DND-41 (cell line): ENCODE results near the gene MMP17.

Source experiments
- EZH2 ChIP-seq: IDR thresholded peaks from 3 replicates; pipeline ENCODE4 v1.6.1; 2012; ENCODE audit warnings: borderline replicate concordance, low read depth, mild to moderate bottlenecking, moderate library complexity, low read length, inconsistent platforms; ENCODE audit not compliant: severe bottlenecking
- TF ChIP-seq, protein P1 (sequence below): IDR thresholded peaks from 2 replicates; pipeline ENCODE4 v1.5.1; 2012; ENCODE audit warnings: borderline replicate concordance, low read length, moderate library complexity, mild to moderate bottlenecking; ENCODE audit not compliant: poor library complexity, severe bottlenecking; ENCODE audit errors: extremely low read depth

DNA sequence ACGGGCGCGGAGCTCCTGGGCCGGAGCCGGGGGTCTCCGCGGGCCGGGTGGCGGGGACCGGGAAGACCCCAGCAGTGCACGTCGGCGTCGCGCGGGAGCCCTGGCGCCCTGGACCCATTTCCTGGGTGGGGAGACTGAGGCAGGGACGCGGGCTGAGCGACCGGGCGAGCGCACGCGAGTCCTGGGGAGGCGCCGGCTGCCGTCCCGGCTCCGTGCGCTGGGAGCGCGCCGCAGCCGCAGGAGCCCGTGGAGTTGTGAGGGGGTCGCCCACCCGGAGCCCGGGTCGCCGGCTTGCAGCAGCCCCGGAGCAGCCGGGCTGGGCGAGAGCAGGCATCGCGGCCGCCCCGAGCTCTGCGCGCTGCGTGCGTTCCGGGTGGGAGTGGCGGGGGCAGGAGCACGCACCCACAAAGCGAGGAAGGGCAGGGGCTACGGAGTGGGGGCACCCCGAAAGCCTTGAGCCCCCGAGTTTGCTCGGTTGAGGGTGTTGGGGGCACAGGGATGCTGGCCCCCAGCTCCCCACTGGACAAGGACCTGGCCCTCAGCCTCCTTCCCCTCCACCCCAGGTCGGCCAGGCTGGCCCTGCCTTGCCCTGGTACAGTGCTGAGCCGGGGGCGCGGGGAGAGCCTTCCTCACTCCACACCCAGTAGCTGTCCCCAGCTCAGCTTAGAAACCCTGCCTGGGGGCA lies 620 bp downstream of the MMP17 start:
- TF ChIP-seq, protein P1, sequence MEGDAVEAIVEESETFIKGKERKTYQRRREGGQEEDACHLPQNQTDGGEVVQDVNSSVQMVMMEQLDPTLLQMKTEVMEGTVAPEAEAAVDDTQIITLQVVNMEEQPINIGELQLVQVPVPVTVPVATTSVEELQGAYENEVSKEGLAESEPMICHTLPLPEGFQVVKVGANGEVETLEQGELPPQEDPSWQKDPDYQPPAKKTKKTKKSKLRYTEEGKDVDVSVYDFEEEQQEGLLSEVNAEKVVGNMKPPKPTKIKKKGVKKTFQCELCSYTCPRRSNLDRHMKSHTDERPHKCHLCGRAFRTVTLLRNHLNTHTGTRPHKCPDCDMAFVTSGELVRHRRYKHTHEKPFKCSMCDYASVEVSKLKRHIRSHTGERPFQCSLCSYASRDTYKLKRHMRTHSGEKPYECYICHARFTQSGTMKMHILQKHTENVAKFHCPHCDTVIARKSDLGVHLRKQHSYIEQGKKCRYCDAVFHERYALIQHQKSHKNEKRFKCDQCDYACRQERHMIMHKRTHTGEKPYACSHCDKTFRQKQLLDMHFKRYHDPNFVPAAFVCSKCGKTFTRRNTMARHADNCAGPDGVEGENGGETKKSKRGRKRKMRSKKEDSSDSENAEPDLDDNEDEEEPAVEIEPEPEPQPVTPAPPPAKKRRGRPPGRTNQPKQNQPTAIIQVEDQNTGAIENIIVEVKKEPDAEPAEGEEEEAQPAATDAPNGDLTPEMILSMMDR: no peak
- no peak for TF ChIP-seq EZH2
